Endothelial cell of umbilical vein (primary cell): Measurements from ENCODE around the gene AUTS2. TPM values are rescaled to one million over a fixed set of nuclear protein-coding genes. Genes with fewer than 3 reads are reported as not detected.

Experiments
- BruUV-seq: library from RNA; stranded (reverse); fragments of 400-500 nt; replicated peaks from 2 replicates; lab custom pipeline; 2021; lab: Mats Ljungman, UMichigan
- CTCF ChIA-PET: fragments of 300-600, 350-600 bp; sonication (Branson Sonifier 250); formaldehyde crosslinking; loops from one replicate; lab custom pipeline; 2021; ENCODE audit warnings: antibody characterized with exemption, inconsistent platforms; lab: Charles Lee
- POLR2A ChIA-PET: fragments of 300-600, 350-600 bp; sonication (Branson Sonifier 250); formaldehyde crosslinking; loops from one replicate; lab custom pipeline; 2021; ENCODE audit warnings: antibody characterized with exemption, inconsistent platforms; lab: Charles Lee
- DNase-seq: peaks from one replicate; pipeline ENCODE4 v3.0.0-alpha.2; 2011; ENCODE audit warnings: low read depth, low spot score
- FAIRE-seq: peaks from 2 replicates; lab custom pipeline; 2011; peaks lifted over from hg19 to GRCh38; lab: Jason Lieb, UNC
- H2AFZ ChIP-seq: 2 replicates; pipeline ENCODE4 v1.6.0; 2012; ENCODE audit warnings: low read depth, low read length, control low read depth, inconsistent platforms
- H3K27ac ChIP-seq: 2 replicates; pipeline ENCODE4 v1.5.1; 2011; ENCODE audit warnings: low read depth, mild to moderate bottlenecking, control low read depth, low read length, moderate library complexity; ENCODE audit not compliant: insufficient read depth
- H3K27me3 ChIP-seq, 2 experiments: 2 replicates each; pipeline versions ENCODE4 v1.6.0 to v1.6.1; 2011; ENCODE audit warnings: low read length in 2 of 2, mixed read lengths in 1 of 2; ENCODE audit not compliant: control insufficient read depth in 2 of 2, insufficient read depth in 2 of 2
- H3K36me3 ChIP-seq, 2 experiments: 2 replicates in 1 of 2; 3 replicates in 1 of 2; pipeline ENCODE4 v1.5.1; 2011; ENCODE audit warnings: low read length in 2 of 2, mild to moderate bottlenecking in 1 of 2, moderate library complexity in 1 of 2; ENCODE audit not compliant: control insufficient read depth in 2 of 2, insufficient read depth in 2 of 2; ENCODE audit errors: extremely low read depth in 1 of 2
- H3K4me1 ChIP-seq: 3 replicates; pipeline ENCODE4 v1.5.1; 2011; ENCODE audit warnings: mild to moderate bottlenecking, low read length; ENCODE audit not compliant: control insufficient read depth, insufficient read depth; ENCODE audit errors: extremely low read depth
- H3K4me2 ChIP-seq: 2 replicates; pipeline ENCODE4 v1.6.1; 2011; ENCODE audit warnings: low read length, control low read depth, mixed read lengths; ENCODE audit not compliant: insufficient read depth
- H3K4me3 ChIP-seq, 3 experiments: fragments of 200-600 bp in 1 of 3; sonication (generic), shearing (Covaris generic) in 1 of 3; replicated peaks in 1 of 3; 2 replicates each; pipeline ENCODE4 v1.5.1; 2011 to 2016; ENCODE audit warnings: control low read depth in 3 of 3, low read length in 3 of 3, mild to moderate bottlenecking in 2 of 3, inconsistent platforms in 1 of 3, low read depth in 1 of 3, moderate library complexity in 1 of 3; ENCODE audit not compliant: insufficient read depth in 1 of 3
- H3K79me2 ChIP-seq: 2 replicates; pipeline ENCODE4 v1.6.0; 2012; ENCODE audit warnings: low read length, inconsistent platforms; ENCODE audit not compliant: control insufficient read depth, insufficient read depth
- H3K9ac ChIP-seq: replicated peaks from 2 replicates; pipeline ENCODE3; 2011; ENCODE audit warnings: low read length, control low read depth; ENCODE audit not compliant: insufficient read depth; ENCODE audit errors: extremely low read depth
- H3K9me1 ChIP-seq: replicated peaks from 3 replicates; pipeline ENCODE4 v1.6.0; 2011; ENCODE audit warnings: mild to moderate bottlenecking, low read length; ENCODE audit not compliant: control insufficient read depth, insufficient read depth; ENCODE audit errors: extremely low read depth
- H3K9me3 ChIP-seq: replicated peaks from 2 replicates; pipeline ENCODE4 v1.5.1; 2012; ENCODE audit warnings: low read length, inconsistent platforms; ENCODE audit not compliant: control insufficient read depth, insufficient read depth
- H4K20me1 ChIP-seq: replicated peaks from 2 replicates; pipeline ENCODE3; 2011; ENCODE audit warnings: mild to moderate bottlenecking, low read length; ENCODE audit not compliant: control insufficient read depth, insufficient read depth; ENCODE audit errors: extremely low read depth
- EZH2 ChIP-seq: IDR thresholded peaks from 2 replicates; pipeline ENCODE4 v1.6.1; 2012; ENCODE audit warnings: borderline replicate concordance, low read depth, mild to moderate bottlenecking, moderate library complexity, low read length, inconsistent platforms; ENCODE audit not compliant: severe bottlenecking
- FOS ChIP-seq: IDR thresholded peaks from 2 replicates; pipeline ENCODE4 v1.6.1; 2011; ENCODE audit warnings: mild to moderate bottlenecking, low read length, moderate library complexity, borderline replicate concordance; ENCODE audit not compliant: insufficient read depth
- GATA2 ChIP-seq: IDR thresholded peaks from 2 replicates; pipeline ENCODE4 v1.7.0; 2011; ENCODE audit warnings: low read depth, mild to moderate bottlenecking, moderate library complexity, mixed read lengths, low read length; ENCODE audit not compliant: insufficient read length, insufficient read depth
- JUN ChIP-seq: IDR thresholded peaks from 2 replicates; pipeline ENCODE4 v1.6.1; 2011; ENCODE audit warnings: borderline replicate concordance, low read depth; ENCODE audit not compliant: insufficient read length, insufficient read depth
- MAX ChIP-seq: IDR thresholded peaks from 2 replicates; pipeline ENCODE4 v1.6.1; 2011; ENCODE audit not compliant: insufficient read depth, insufficient read length
- POLR2A ChIP-seq: IDR thresholded peaks from 2 replicates; pipeline ENCODE4 v1.6.1; 2012; ENCODE audit warnings: low read depth, mild to moderate bottlenecking, control low read depth, low read length
- dilution Hi-C: fragments of 300-500 bp; cut with MboI; formaldehyde crosslinking; loops from one replicate; pipeline ENCODE4 v1.15.0; 2019; ENCODE audit warnings: low sequenced_read_pairs; ENCODE audit not compliant: extremely low pct_ligation_motif_present
- intact Hi-C: fragments of 100-400 bp; cut with micrococcal nuclease; formaldehyde crosslinking; loops from one replicate; pipeline ENCODE4 v1.10.0; 2022
- polyA plus RNA-seq, 4 experiments: library from polyadenylated mRNA; depleted of rRNA in 3 of 4; stranded (reverse) in 3 of 4; unstranded in 1 of 4; fragments of >200 nt; gene quantifications; 2 replicates each; pipeline versions ENCODE4 v1.2.1 to v1.2.3, GENCODE V29; 2011 to 2012; ENCODE audit warnings: missing spikeins in 1 of 4
- total RNA-seq: library from RNA; stranded (reverse); gene quantifications from 2 replicates; pipeline ENCODE4 v1.2.3, GENCODE V29; 2021

The AUTS2 gene
- total and polyA plus RNA-seq, 2 donors (not counting 3 experiments of a cell fraction or from before 2014, with no cell fraction given): 0.59 to 8.0 TPM

- Histone ChIP-seq H3K27ac (no peak overlapping the region), H3K9me1 (no peaks in the 10 kb centered on the region), H3K4me1 (no peaks in the 10 kb centered on the region), H3K9me3 (no peaks in the 10 kb centered on the region), H4K20me1 (no peaks in the 10 kb centered on the region), H3K4me3 (no peak overlapping the region), H3K79me2 (no peaks in the 10 kb centered on the region), H3K9ac (no peak overlapping the region), H3K4me2 (no peak overlapping the region), H3K36me3 (no peaks in the 10 kb centered on the region), H3K27me3 (no peaks in the 10 kb centered on the region), H2AFZ (no peak overlapping the region)
- no peak for TF ChIP-seq GATA2
- no peak for TF ChIP-seq JUN
- dilution Hi-C loops: no loop called here
- no TSS peak for BruUV-seq
- CTCF ChIA-PET: no interaction called here
- DNase-seq (no peak), FAIRE-seq (no peak)
- intact Hi-C loops: no loop called here
- POLR2A ChIA-PET: no interaction called here
Observed at GRCh38 chr7:70347463-70348254, 749.4 kb downstream of the AUTS2 start.

DNA sequence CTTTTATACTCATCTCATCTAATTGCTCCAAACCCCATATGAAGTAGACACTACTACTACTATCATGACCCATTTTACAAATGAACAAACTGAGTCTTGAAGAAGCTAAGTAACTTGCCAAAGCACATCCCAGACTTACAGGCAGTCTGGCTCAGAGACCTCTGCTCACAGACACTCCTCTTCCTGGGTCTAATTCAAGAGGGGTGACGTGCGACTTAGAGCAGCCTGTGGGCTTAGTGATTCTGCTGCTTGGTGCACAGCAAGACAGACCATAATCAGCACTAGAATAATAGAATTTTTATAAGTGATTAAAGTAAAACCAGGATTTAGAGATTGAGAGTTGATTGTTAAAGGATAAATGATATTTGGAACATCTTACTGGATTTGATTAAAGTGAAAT lies 750.8 kb downstream of the AUTS2 start:
- no peak for DNase-seq
- H2AFZ ChIP-seq: no peak overlapping the region
- POLR2A ChIA-PET: no interaction called here
- CTCF ChIA-PET: no interaction called here
- H3K79me2 ChIP-seq: no peaks in the 10 kb centered on the region
- H3K4me2 ChIP-seq: no peak overlapping the region
- no peaks in the 10 kb centered on the region for H3K27me3 ChIP-seq
- dilution Hi-C loops (no loop called here), intact Hi-C loops (no loop called here)
- no peak overlapping the region for H3K9ac ChIP-seq
- TF ChIP-seq MAX (no peak), FOS (no peak), POLR2A (no peak), EZH2 (no peak), JUN (no peak)
- H3K4me1 ChIP-seq: no peaks in the 10 kb centered on the region
- H3K9me3 ChIP-seq: no peaks in the 10 kb centered on the region
- H3K27ac ChIP-seq: no peak overlapping the region
- no peaks in the 10 kb centered on the region for H4K20me1 ChIP-seq
- no peaks in the 10 kb centered on the region for H3K36me3 ChIP-seq
- BruUV-seq: no TSS peak
- no peak overlapping the region for H3K4me3 ChIP-seq
- H3K9me1 ChIP-seq: no peaks in the 10 kb centered on the region
- FAIRE-seq: no peak
